Measurements from ENCODE around the gene RNASE12.

RNASE12 gene

GRCh38 chr14:20559461-20559904, 31.7 kb downstream of the RNASE12 start:
- H3K27me3 Mint-ChIP-seq, result peaks cover 9 to 10% of the 10 kb centered on the region in 2 donors
- ATAC-seq (replicated peaks), result no peak
- no peak overlapping the region for H3K27ac Mint-ChIP-seq
- no peak for DNase-seq
- no peak overlapping the region for H3K4me3 Mint-ChIP-seq
- H3K4me1 Mint-ChIP-seq (ENCODE audit: low read depth in 2 of 2), result no peaks in the 10 kb centered on the region
- H3K36me3 Mint-ChIP-seq (ENCODE audit: insufficient read depth), result no peaks in the 10 kb centered on the region
- H3K9me3 Mint-ChIP-seq, result no peaks in the 10 kb centered on the region

GRCh38 chr14:20557212-20557542, 34.0 kb downstream of the RNASE12 start:
- DNase-seq (no peak), ATAC-seq (replicated peaks) (no peak)
- no peaks in the 10 kb centered on the region for H3K9me3 Mint-ChIP-seq
- no peak overlapping the region for H3K4me3 Mint-ChIP-seq
- no peaks in the 10 kb centered on the region for H3K4me1 Mint-ChIP-seq (ENCODE audit: low read depth in 2 of 2)
- H3K36me3 Mint-ChIP-seq (ENCODE audit: insufficient read depth), result no peaks in the 10 kb centered on the region
- H3K27ac Mint-ChIP-seq, result no peak overlapping the region
- peaks cover 9 to 10% of the 10 kb centered on the region in 2 donors for H3K27me3 Mint-ChIP-seq

GRCh38 chr14:20556500-20557211, 34.5 kb downstream of the RNASE12 start:
- DNase-seq (no peak), ATAC-seq (replicated peaks) (no peak)
- no peak overlapping the region for H3K27ac Mint-ChIP-seq
- H3K4me3 Mint-ChIP-seq, result no peak overlapping the region
- no peaks in the 10 kb centered on the region for H3K4me1 Mint-ChIP-seq (ENCODE audit: low read depth in 2 of 2)
- no peaks in the 10 kb centered on the region for H3K36me3 Mint-ChIP-seq (ENCODE audit: insufficient read depth)
- peaks cover 9 to 10% of the 10 kb centered on the region in 2 donors for H3K27me3 Mint-ChIP-seq
- H3K9me3 Mint-ChIP-seq, result no peaks in the 10 kb centered on the region

GRCh38 chr14:20555845-20556244, 35.3 kb downstream of the RNASE12 start:
- Mint-ChIP-seq H3K4me1 (ENCODE audit: low read depth in 2 of 2) (no peaks in the 10 kb centered on the region), H3K27me3 (peaks cover 9 to 10% of the 10 kb centered on the region in 2 donors), H3K27ac (no peak overlapping the region), H3K36me3 (ENCODE audit: insufficient read depth) (no peaks in the 10 kb centered on the region), H3K9me3 (no peaks in the 10 kb centered on the region), H3K4me3 (no peak overlapping the region)
- ATAC-seq (replicated peaks) (no peak), DNase-seq (no peak)

GRCh38 chr14:20553024-20553423, 38.2 kb downstream of the RNASE12 start:
- Mint-ChIP-seq H3K27me3 (peaks cover 4 to 14% of the 10 kb centered on the region in 2 donors), H3K9me3 (no peaks in the 10 kb centered on the region), H3K4me3 (no peak overlapping the region), H3K27ac (no peak overlapping the region), H3K36me3 (ENCODE audit: insufficient read depth) (no peaks in the 10 kb centered on the region), H3K4me1 (ENCODE audit: low read depth in 2 of 2) (no peaks in the 10 kb centered on the region)
- ATAC-seq (replicated peaks) (no peak), DNase-seq (no peak)

- ATAC-seq (replicated peaks), result no peak
- DNase-seq, result no peak
- Mint-ChIP-seq H3K27me3 (peaks cover 7 to 13% of the 10 kb centered on the region in 2 donors), H3K27ac (no peak overlapping the region), H3K9me3 (no peaks in the 10 kb centered on the region), H3K4me3 (no peak overlapping the region), H3K36me3 (ENCODE audit: insufficient read depth) (no peaks in the 10 kb centered on the region), H3K4me1 (ENCODE audit: low read depth in 2 of 2) (no peaks in the 10 kb centered on the region)
Observed at GRCh38 chr14:20551606-20552005, 39.6 kb downstream of the RNASE12 start.

GRCh38 chr14:20550926-20551325, 40.2 kb downstream of the RNASE12 start:
- Mint-ChIP-seq H3K27ac (no peak overlapping the region), H3K4me3 (no peak overlapping the region), H3K27me3 (peaks cover 12 to 20% of the 10 kb centered on the region in 2 donors), H3K4me1 (ENCODE audit: low read depth in 2 of 2) (no peaks in the 10 kb centered on the region), H3K36me3 (ENCODE audit: insufficient read depth) (no peaks in the 10 kb centered on the region), H3K9me3 (no peaks in the 10 kb centered on the region)
- ATAC-seq (replicated peaks), result no peak
- DNase-seq, result no peak

GRCh38 chr14:20548414-20549158, 42.6 kb downstream of the RNASE12 start:
- no peaks in the 10 kb centered on the region for H3K9me3 Mint-ChIP-seq
- no peak overlapping the region for H3K4me3 Mint-ChIP-seq
- DNase-seq (no peak), ATAC-seq (replicated peaks) (no peak)
- H3K36me3 Mint-ChIP-seq (ENCODE audit: insufficient read depth), result no peaks in the 10 kb centered on the region
- no peak overlapping the region for H3K27ac Mint-ChIP-seq
- H3K27me3 Mint-ChIP-seq, result peaks cover 35% of the 10 kb centered on the region in 2 donors
- H3K4me1 Mint-ChIP-seq (ENCODE audit: low read depth in 2 of 2), result no peaks in the 10 kb centered on the region

- no peak for ATAC-seq (replicated peaks)
- DNase-seq, result no peak
- Mint-ChIP-seq H3K27me3 (peaks cover 38 to 50% of the 10 kb centered on the region in 2 donors), H3K4me3 (no peak overlapping the region), H3K27ac (no peak overlapping the region), H3K9me3 (no peaks in the 10 kb centered on the region), H3K36me3 (ENCODE audit: insufficient read depth) (no peaks in the 10 kb centered on the region), H3K4me1 (ENCODE audit: low read depth in 2 of 2) (no peaks in the 10 kb centered on the region)
Observed at GRCh38 chr14:20546877-20547276, 44.3 kb downstream of the RNASE12 start.

Data from effector memory CD8-positive, alpha-beta T cell (primary cell).